Measurements from ENCODE around the gene CBX5.
"Not testable (repeated sequence)": the region's sequence is repeated elsewhere in the genome, so short reads cannot be mapped to it uniquely, and the experiment has no call there.

The CBX5 gene

DNA sequence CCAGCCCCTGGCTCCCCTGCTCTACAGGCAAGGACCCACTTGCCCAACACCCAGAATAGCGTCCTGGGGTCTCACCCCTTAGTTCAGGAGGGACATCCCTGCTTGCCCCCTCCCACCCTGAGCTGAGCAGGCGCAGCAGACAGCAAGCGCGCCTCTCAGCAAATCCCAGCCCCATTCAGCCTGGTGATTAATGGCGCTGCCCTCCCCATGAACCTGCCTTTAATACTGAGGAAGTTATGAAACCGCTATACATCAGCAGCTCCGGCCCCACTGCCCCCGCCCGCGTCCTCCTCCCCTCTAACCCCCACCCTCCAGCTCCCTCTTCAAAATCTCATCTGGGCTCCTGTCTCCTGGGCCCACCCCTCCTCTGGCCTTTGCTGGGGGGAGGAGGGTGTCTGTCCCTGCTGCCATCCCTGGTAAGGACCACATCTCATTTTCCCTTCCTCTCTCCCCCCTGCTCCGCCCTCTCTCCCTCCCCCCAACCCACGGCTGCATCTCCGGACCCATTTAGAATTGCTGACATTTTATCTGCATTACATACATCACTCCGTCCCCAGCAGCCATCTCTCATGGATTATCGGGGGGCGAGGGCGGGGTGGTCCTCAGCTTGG is 84.1 kb downstream of the CBX5 start:
- no peak for DNase-seq

DNA sequence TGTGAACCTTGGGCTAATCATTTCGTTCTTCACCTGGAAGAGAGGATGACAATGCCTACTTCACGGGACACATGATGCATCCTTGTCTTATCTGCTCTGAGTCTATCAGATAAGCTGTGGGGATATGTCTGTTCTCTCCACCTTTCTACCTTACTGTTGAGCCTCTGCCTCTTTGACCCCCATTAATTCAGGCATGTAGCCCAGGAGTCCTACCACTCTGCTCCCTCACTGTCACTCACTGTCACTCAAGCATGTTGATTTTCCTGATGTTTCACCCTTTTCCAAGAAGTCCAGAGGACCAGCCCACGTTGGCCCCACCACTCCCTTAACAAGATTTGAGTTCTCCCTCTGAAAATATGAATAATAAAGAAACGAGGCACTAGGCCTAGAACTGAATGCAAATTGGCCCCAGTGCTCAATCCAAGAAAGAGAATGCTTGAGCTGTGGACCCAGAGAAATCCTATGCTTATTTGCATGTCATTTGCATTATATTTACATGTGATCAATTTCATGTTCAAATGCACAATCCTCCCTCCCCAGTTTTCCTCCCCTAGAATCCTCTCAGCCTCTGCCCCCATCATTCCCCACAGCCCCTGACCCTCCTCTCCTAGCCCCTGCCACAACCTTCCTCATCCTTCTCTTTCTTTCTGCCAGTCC is 84.7 kb downstream of the CBX5 start:
- no peak for DNase-seq

DNA sequence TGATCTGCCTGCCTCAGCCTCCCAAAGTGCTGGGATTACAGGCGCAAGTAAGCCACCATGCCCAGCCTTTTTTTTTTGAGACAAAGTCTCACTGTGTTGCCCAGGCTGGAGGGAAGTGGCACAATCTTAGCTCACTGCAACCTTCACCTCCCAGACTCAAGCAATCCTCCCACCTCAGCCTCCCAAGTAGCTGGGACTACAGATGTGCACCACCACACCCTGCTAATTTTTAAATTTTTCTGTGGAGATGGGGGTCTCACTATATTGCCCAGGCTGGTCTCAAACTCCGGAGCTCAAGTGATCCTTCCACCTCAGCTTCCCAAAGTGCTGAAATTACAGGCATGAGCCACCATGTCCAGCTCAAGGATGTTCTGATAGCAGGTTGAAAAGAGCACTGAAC is 85.3 kb downstream of the CBX5 start:
- DNase-seq, result not testable (repeated sequence)

DNA sequence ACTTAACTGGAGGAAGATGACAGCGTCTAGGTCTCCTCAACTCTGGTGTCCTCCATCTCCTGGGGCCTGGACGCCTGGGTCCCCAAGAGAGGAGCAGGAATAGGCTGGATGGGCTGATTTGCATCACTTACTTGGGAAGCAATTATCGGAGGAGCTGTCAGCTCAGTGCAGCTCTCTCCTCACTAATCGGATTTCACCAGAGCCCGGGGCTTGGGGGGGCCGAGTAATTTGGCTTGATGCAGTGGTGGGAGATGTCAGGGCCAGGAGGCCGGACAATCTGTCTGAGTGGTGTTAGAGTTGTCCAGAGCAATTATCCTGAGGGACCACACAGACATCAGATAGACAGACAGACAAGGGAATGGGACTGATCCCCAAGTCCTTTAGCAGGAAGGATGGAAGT is 86.5 kb downstream of the CBX5 start:
- DNase-seq, result no peak

DNA sequence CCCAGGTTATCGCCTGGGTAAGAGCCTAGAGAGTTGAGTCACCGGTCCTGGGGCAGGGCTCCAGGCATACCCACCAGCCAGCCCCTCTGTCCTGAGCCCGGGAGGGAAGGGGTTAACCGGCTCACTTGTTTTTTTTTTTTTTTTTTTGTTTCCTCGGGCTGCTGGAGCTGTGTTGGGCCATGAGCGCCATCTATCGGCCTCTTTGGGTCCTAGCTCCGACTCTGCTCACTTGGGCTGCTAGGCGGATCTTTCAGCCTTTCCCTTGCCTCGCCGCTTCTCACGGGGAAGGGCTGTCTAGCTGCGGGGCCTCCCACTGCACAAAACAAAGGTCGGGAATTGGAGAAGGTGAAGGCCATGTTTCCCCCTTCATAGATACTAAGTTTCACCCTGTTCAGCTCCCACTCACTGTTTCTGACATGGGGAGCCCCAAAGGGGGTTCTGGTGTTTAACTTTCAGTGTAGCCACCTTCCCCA is 88.3 kb downstream of the CBX5 start:
- DNase-seq, result peak; percentile 83

DNA sequence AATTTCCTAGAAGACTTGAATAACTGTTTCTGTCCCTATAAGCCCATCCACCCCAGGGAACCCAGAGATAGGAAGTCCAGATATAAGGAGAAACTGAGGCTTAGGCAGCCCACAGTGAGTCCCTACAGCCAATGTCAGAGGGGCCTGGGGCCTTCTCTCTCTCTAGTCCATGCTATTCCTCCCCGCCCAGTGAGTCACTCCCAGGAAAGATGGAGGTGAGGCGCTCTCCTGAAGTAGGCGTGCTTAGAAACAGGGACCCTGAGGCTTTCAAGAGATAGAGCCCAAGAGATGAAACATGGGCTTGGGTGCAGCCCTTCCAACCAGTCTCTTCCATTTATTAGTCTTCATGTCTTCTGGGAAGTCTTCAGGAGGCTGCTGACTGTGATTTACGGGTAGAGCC is 88.8 kb downstream of the CBX5 start:
- no peak for DNase-seq

DNA sequence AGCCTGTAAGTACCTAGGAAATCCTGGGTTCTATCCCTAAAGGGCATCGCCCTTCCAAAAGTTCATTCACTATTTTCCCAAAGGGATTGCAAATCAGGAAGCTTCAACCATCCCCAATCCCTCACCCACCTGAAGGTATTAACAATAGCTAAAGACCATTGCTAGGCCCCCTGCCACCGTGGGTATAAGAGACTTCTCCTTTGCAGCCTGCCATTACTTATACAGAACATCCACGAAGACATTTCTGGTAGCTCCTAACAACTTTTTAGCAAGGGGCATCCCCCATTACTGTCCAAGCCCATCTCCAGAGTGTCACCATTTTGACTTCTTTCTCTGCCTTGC is 90.8 kb downstream of the CBX5 start:
- no peak for DNase-seq

DNA sequence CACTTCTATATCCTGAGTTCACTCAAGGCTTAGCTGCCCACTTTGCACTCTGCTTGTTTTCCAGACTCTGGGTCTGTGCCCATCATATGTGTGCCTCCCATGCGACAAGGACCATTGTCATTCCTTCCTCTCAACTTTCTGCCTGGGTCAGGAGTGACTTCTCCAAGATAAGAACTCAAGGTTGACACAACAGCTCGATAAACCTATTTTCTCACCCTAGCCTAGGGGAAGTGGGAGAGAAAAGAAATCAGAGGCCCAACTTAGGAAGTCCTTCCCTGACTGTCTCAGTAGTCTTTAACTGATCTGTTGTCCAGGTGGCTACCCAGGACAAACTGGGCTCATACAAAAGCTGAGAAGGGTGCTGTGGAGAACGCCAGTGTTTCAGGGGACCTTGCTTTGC is 92.8 kb downstream of the CBX5 start:
- DNase-seq, result no peak

DNA sequence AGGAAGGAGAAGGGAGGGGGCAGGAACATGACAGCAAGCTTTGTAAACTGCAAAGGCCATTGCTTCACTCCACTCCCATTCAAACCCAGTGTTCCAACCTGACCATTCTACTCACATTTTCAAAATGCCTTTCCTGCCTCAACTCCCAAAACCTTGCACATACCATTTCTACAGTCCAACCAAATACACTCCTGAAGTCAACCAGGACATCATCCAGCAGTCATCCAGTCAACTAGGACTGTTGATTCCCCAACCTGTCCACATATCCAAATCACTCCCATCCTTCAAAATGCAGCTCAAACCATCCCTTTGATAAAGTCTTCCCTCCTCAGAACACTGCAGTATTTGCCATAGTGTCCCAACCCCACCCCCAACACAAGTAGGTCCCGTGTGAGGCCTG is 94.0 kb downstream of the CBX5 start:
- no peak for DNase-seq

DNA sequence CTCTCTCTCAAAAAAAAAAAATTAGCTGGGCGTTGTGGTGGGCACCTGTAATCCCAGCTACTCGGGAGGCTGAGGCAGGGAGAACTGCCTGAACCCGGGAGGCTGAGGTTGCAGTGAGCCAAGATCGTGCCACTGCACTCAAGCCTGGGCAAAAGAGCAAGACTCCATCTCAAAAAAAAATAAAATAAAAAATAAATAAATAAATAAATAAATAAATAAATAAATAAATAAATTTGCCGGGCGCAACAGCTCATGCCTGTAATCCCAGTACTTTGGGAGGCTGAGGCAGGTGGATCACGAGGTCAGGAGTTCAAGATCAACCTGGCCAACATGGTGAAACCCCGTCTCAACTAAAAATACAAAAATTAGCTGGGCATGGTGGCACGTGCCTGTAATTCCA is 94.6 kb downstream of the CBX5 start:
- not testable (repeated sequence) for DNase-seq

DNA sequence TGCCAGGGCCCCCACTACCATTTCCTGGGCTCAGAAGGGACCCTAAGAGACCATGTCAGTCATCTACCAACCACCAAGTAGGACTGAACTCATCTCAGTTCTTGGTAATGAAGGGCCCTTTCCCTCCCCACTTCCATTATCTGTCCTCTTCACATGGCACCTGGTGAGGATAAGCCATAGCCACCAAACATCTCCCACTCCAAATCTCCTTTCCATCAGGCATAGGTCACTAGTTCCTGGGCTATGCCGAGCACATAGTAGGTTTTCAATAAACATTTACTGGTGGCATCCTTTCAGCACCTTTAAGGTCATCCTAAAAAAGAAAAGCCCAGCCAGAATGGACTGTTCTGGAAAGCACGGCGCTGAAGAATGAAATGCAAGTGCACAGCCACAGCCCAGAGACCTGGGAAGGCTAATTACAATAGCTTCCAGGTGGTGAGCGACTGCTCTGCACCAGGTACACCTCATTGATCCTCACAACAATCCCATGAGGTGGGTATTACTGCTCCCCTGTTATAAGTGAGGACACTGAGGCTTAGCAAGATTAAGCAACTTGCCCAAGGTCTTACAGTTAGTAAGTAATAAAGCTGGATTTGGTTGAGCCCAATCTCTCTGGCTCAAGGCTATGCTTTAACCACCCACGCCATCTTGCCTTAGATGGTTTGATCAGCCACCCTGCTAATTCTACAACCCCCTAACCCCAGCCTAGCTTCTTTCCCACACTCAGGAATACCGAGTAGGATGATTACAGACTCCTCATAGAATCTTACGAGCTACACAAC is 95.7 kb downstream of the CBX5 start:
- DNase-seq, result no peak

DNA sequence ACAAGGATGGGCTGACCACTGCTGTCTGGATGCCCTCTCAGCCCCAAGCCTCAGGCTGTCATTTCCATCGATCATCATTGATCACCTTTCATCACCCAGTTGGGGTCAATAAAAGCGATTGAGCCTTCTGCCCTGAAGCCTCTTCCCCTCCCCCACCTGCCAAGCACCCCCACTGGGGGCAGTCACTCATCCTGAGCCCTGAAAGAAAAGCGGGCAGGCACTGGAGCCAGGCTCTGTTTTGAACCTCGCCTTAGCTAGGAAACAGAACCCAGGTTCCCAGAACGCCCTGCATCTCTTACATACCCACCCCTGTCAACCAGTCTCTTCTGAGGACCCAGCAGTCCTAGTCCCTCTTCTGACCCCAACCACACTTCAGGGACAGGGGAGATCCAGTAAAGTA is 96.9 kb downstream of the CBX5 start:
- DNase-seq, result no peak

DNA sequence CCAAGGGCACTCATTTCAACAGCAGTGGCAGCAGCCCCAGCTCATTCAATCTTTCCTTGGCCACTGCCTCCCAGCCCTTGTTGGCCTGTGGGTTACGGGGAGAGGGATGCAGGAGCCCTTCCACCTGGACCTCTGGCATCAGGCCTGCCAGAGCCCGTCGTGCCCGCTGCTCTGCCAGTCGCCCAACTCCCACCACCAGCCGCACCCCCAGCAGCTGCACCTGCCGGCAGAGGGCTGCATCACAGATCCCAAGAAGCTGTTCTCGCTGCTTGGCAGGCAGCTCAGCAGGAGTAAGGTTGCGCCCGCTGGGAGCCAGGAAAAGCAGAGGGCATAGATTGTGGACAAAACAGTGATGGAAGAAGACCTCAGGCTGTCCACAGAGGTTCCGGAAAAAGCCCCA is 97.8 kb downstream of the CBX5 start:
- DNase-seq, result no peak
